Skeletal muscle satellite cell (primary cell): Measurements from ENCODE around the gene HDGF.

Source experiments
- H3K27me3 ChIP-seq: 2 replicates; pipeline ENCODE4 v1.7.0; 2013; ENCODE audit warnings: low read length; ENCODE audit not compliant: control insufficient read depth, insufficient read depth
- H3K36me3 ChIP-seq: 2 replicates; pipeline ENCODE4 v1.7.0; 2013; ENCODE audit warnings: mild to moderate bottlenecking, control low read depth, low read length; ENCODE audit not compliant: insufficient read depth
- H3K4me1 ChIP-seq: 2 replicates; pipeline ENCODE4 v1.7.0; 2013; ENCODE audit warnings: low read length; ENCODE audit not compliant: control insufficient read depth, insufficient read depth
- H3K4me2 ChIP-seq: 2 replicates; pipeline ENCODE4 v1.7.0; 2013; ENCODE audit warnings: mild to moderate bottlenecking, low read length
- H3K4me3 ChIP-seq: 2 replicates; pipeline ENCODE4 v1.7.0; 2013; ENCODE audit warnings: low read length
- H3K9ac ChIP-seq: 2 replicates; pipeline ENCODE4 v1.7.0; 2013; ENCODE audit warnings: mild to moderate bottlenecking, low read depth, low read length, moderate library complexity
- H3K9me3 ChIP-seq: replicated peaks from 2 replicates; pipeline ENCODE4 v1.7.0; 2013; ENCODE audit warnings: mild to moderate bottlenecking, control low read depth, low read length

Gene HDGF

GRCh38 chr1:156750191-156750672 is 1.2 kb downstream of the HDGF start:
- Histone ChIP-seq H3K9ac (peak overlapping the region; percentile 99), H3K27me3 (no peaks in the 10 kb centered on the region)

GRCh38 chr1:156749419-156750118 is 1.9 kb downstream of the HDGF start:
- H3K36me3 ChIP-seq = peaks cover 13% of the 10 kb centered on the region
- peak overlapping the region; percentile 99 for H3K4me3 ChIP-seq
- no peaks in the 10 kb centered on the region for H3K27me3 ChIP-seq
- peaks cover 54% of the 10 kb centered on the region for H3K4me1 ChIP-seq
- no peaks in the 10 kb centered on the region for H3K9me3 ChIP-seq
- peak overlapping the region; percentile 98 for H3K4me2 ChIP-seq
- peak overlapping the region; percentile 99 for H3K9ac ChIP-seq

More at GRCh38 chr1:156750191-156750672, 1.2 kb downstream of the HDGF start:
- peaks cover 6% of the 10 kb centered on the region for H3K36me3 ChIP-seq
- H3K9me3 ChIP-seq = no peaks in the 10 kb centered on the region
- H3K4me1 ChIP-seq = peaks cover 54% of the 10 kb centered on the region
- H3K4me2 ChIP-seq = peak overlapping the region; percentile 98
- peak overlapping the region; percentile 99 for H3K4me3 ChIP-seq

- Histone ChIP-seq H3K9me3 (no peaks in the 10 kb centered on the region), H3K36me3 (peaks cover 16% of the 10 kb centered on the region), H3K4me3 (peak overlapping the region; percentile 99), H3K4me2 (peak overlapping the region; percentile 98), H3K27me3 (no peaks in the 10 kb centered on the region), H3K9ac (peak overlapping the region; percentile 99), H3K4me1 (peaks cover 54% of the 10 kb centered on the region)
Observed at GRCh38 chr1:156748670-156749418, 2.6 kb downstream of the HDGF start.

GRCh38 chr1:156747742-156748669 is 3.5 kb downstream of the HDGF start:
- Histone ChIP-seq H3K36me3 (peaks cover 24% of the 10 kb centered on the region), H3K27me3 (no peaks in the 10 kb centered on the region), H3K9ac (peak overlapping the region; percentile 99), H3K4me2 (peak overlapping the region; percentile 98), H3K4me3 (peak overlapping the region; percentile 99), H3K4me1 (peaks cover 53% of the 10 kb centered on the region), H3K9me3 (no peaks in the 10 kb centered on the region)

- peak overlapping the region; percentile 98 for H3K4me2 ChIP-seq
- H3K36me3 ChIP-seq = peaks cover 30% of the 10 kb centered on the region
- no peaks in the 10 kb centered on the region for H3K27me3 ChIP-seq
- no peaks in the 10 kb centered on the region for H3K9me3 ChIP-seq
- H3K4me1 ChIP-seq = peaks cover 44% of the 10 kb centered on the region
- H3K4me3 ChIP-seq = peak overlapping the region; percentile 99
- H3K9ac ChIP-seq = peak overlapping the region; percentile 99
Observed at GRCh38 chr1:156746728-156747631, 4.5 kb downstream of the HDGF start.

- no peaks in the 10 kb centered on the region for H3K27me3 ChIP-seq
- peaks cover 49% of the 10 kb centered on the region for H3K4me1 ChIP-seq
- peak overlapping the region; percentile 98 for H3K4me2 ChIP-seq
- H3K9me3 ChIP-seq = no peaks in the 10 kb centered on the region
- H3K4me3 ChIP-seq = peak overlapping the region; percentile 75
- H3K36me3 ChIP-seq = peaks cover 36% of the 10 kb centered on the region
- peak overlapping the region; percentile 99 for H3K9ac ChIP-seq
Observed at GRCh38 chr1:156746406-156746727, 5.1 kb downstream of the HDGF start.

- H3K27me3 ChIP-seq = no peaks in the 10 kb centered on the region
- H3K4me2 ChIP-seq = peak overlapping the region; percentile 98
- H3K9me3 ChIP-seq = no peaks in the 10 kb centered on the region
- peaks cover 37% of the 10 kb centered on the region for H3K36me3 ChIP-seq
- no peak overlapping the region for H3K4me3 ChIP-seq
- H3K4me1 ChIP-seq = peaks cover 50% of the 10 kb centered on the region
- peak overlapping the region; percentile 99 for H3K9ac ChIP-seq
Observed at GRCh38 chr1:156745881-156746280, 5.6 kb downstream of the HDGF start.

- H3K36me3 ChIP-seq = peaks cover 39% of the 10 kb centered on the region
- H3K4me1 ChIP-seq = peaks cover 49% of the 10 kb centered on the region
- H3K4me2 ChIP-seq = no peak overlapping the region
- H3K9me3 ChIP-seq = no peaks in the 10 kb centered on the region
- H3K4me3 ChIP-seq = no peak overlapping the region
- peak overlapping the region; percentile 99 for H3K9ac ChIP-seq
- no peaks in the 10 kb centered on the region for H3K27me3 ChIP-seq
Observed at GRCh38 chr1:156744786-156745419, 6.6 kb downstream of the HDGF start.

GRCh38 chr1:156744344-156744743 is 7.1 kb downstream of the HDGF start:
- no peak overlapping the region for H3K4me2 ChIP-seq
- H3K9me3 ChIP-seq = no peaks in the 10 kb centered on the region
- H3K27me3 ChIP-seq = no peaks in the 10 kb centered on the region
- H3K4me1 ChIP-seq = peaks cover 44% of the 10 kb centered on the region
- peaks cover 36% of the 10 kb centered on the region for H3K36me3 ChIP-seq
- H3K4me3 ChIP-seq = no peak overlapping the region
- no peak overlapping the region for H3K9ac ChIP-seq
